Measurements from ENCODE around the gene CLDN14.

CLDN14 gene

GRCh38 chr21:36479415-36480402 is at the start of gene CLDN14:
Gene CLDN14 (minus strand): TSS chr21:36480122. CDS start chr21:36461695, 18,427 bp downstream.
- TF ChIP-seq CTCF (IDR thresholded peaks at IDR 0.05), result no peak
- no peak within 1 kb of the TSS for H3K27ac ChIP-seq
- H3K27me3 ChIP-seq, result no peaks in the 10 kb centered on the region
- H3K4me1 ChIP-seq (ENCODE audit: control insufficient read depth in 1 of 2, insufficient read depth in 1 of 2, low read depth in 1 of 2, low read length in 1 of 2), result no peaks in the 10 kb centered on the region
- H3K9me3 ChIP-seq, result no peaks in the 10 kb centered on the region
- no peaks in the 10 kb centered on the region for H3K36me3 ChIP-seq
- H3K4me3 ChIP-seq (ENCODE audit: low read depth in 1 of 2, low read length in 1 of 2), result no peak within 1 kb of the TSS

- peaks cover 10% of the 10 kb centered on the region for H3K27me3 ChIP-seq
- no peaks in the 10 kb centered on the region for H3K9me3 ChIP-seq
- no peak overlapping the region for H3K4me3 ChIP-seq (ENCODE audit: low read depth in 1 of 2, low read length in 1 of 2)
- no peaks in the 10 kb centered on the region for H3K4me1 ChIP-seq (ENCODE audit: control insufficient read depth in 1 of 2, insufficient read depth in 1 of 2, low read depth in 1 of 2, low read length in 1 of 2)
- H3K36me3 ChIP-seq, result no peaks in the 10 kb centered on the region
- no peak for TF ChIP-seq CTCF (IDR thresholded peaks at IDR 0.05)
- H3K27ac ChIP-seq, result no peak overlapping the region
Measured at GRCh38 chr21:36528716-36529115, 48.8 kb upstream of the CLDN14 start.

GRCh38 chr21:36527317-36527716 is 47.4 kb upstream of the CLDN14 start:
- Histone ChIP-seq H3K4me1 (ENCODE audit: control insufficient read depth in 1 of 2, insufficient read depth in 1 of 2, low read depth in 1 of 2, low read length in 1 of 2) (no peaks in the 10 kb centered on the region), H3K27me3 (peaks cover 10% of the 10 kb centered on the region), H3K36me3 (no peaks in the 10 kb centered on the region), H3K4me3 (ENCODE audit: low read depth in 1 of 2, low read length in 1 of 2) (no peak overlapping the region), H3K27ac (no peak overlapping the region), H3K9me3 (no peaks in the 10 kb centered on the region)
- TF ChIP-seq CTCF (IDR thresholded peaks at IDR 0.05), result no peak

- Histone ChIP-seq H3K36me3 (no peaks in the 10 kb centered on the region), H3K27me3 (peaks cover 10% of the 10 kb centered on the region)
Measured at GRCh38 chr21:36526104-36526503, 46.2 kb upstream of the CLDN14 start.

GRCh38 chr21:36524477-36524876 is 44.6 kb upstream of the CLDN14 start:
- no peak for TF ChIP-seq CTCF (IDR thresholded peaks at IDR 0.05)
- H3K27me3 ChIP-seq, result peaks cover 10% of the 10 kb centered on the region
- H3K9me3 ChIP-seq, result no peaks in the 10 kb centered on the region
- no peak overlapping the region for H3K27ac ChIP-seq
- no peak overlapping the region for H3K4me3 ChIP-seq (ENCODE audit: low read depth in 1 of 2, low read length in 1 of 2)
- H3K4me1 ChIP-seq (ENCODE audit: control insufficient read depth in 1 of 2, insufficient read depth in 1 of 2, low read depth in 1 of 2, low read length in 1 of 2), result no peaks in the 10 kb centered on the region
- no peaks in the 10 kb centered on the region for H3K36me3 ChIP-seq

More at GRCh38 chr21:36526104-36526503, 46.2 kb upstream of the CLDN14 start:
- Histone ChIP-seq H3K4me1 (ENCODE audit: control insufficient read depth in 1 of 2, insufficient read depth in 1 of 2, low read depth in 1 of 2, low read length in 1 of 2) (no peaks in the 10 kb centered on the region), H3K9me3 (no peaks in the 10 kb centered on the region), H3K27ac (no peak overlapping the region), H3K4me3 (ENCODE audit: low read depth in 1 of 2, low read length in 1 of 2) (no peak overlapping the region)
- no peak for TF ChIP-seq CTCF (IDR thresholded peaks at IDR 0.05)
